ENCODE results near the gene PRR23C. TPM values are rescaled to one million over a fixed set of nuclear protein-coding genes. Genes with fewer than 3 reads are reported as not detected.

The PRR23C gene
- total and polyA plus RNA-seq, 9 of the 15 experiments (the other 6 are each of a cell fraction or from before 2014, with no cell fraction given): not detected

- TF ChIP-seq ZBTB12 (CRISPR knock-in tag; IDR thresholded peaks at IDR 0.05) (no peak), ZNF41 (CRISPR knock-in tag; conservative IDR thresholded peaks at IDR 0.05) (no peak), ESRRA (IDR thresholded peaks at IDR 0.05; ENCODE audit: borderline replicate concordance, low read depth) (no peak), NFE2 (IDR thresholded peaks at IDR 0.05; ENCODE audit: low read depth) (peak; percentile 77), ZNF24 (IDR thresholded peaks at IDR 0.05) (no peak), MAFK (IDR thresholded peaks at IDR 0.05; ENCODE audit: low read length) (peak; percentile 15; the same call in 1 of the 2 replicates), ZNF668 (CRISPR knock-in tag; IDR thresholded peaks at IDR 0.05) (no peak), EGR1 (conservative IDR thresholded peaks at IDR 0.05) (0 out of 2 replicates have a peak, but pooled peaks have one; percentile 35), NFIX (CRISPR knock-in tag; IDR thresholded peaks at IDR 0.05; ENCODE audit: low read depth) (peak; percentile 90), HMG20A (CRISPR knock-in tag; conservative IDR thresholded peaks at IDR 0.05) (no peak), U2AF2 (optimal IDR thresholded peaks at IDR 0.05; ENCODE audit: low read depth, low read length) (no peak), TSHZ1 (CRISPR knock-in tag; IDR thresholded peaks at IDR 0.05) (no peak), POLR2B (IDR thresholded peaks at IDR 0.05; ENCODE audit: low read depth, partially characterized antibody) (no peak), STAG1 (CRISPR knock-in tag; IDR thresholded peaks at IDR 0.05; ENCODE audit: borderline replicate concordance) (no peak), ATF3 (IDR thresholded peaks at IDR 0.05) (peak; percentile 56), ATF3 (CRISPR knock-in tag; conservative IDR thresholded peaks at IDR 0.05) (no peak), C11orf30 (IDR thresholded peaks at IDR 0.05; ENCODE audit: low read depth) (peak; percentile 77)
- TF ChIP-seq, protein P1, sequence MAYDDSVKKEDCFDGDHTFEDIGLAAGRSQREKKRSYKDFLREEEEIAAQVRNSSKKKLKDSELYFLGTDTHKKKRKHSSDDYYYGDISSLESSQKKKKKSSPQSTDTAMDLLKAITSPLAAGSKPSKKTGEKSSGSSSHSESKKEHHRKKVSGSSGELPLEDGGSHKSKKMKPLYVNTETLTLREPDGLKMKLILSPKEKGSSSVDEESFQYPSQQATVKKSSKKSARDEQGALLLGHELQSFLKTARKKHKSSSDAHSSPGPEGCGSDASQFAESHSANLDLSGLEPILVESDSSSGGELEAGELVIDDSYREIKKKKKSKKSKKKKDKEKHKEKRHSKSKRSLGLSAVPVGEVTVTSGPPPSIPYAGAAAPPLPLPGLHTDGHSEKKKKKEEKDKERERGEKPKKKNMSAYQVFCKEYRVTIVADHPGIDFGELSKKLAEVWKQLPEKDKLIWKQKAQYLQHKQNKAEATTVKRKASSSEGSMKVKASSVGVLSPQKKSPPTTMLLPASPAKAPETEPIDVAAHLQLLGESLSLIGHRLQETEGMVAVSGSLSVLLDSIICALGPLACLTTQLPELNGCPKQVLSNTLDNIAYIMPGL (CRISPR knock-in tag; IDR thresholded peaks at IDR 0.05): no peak
- TF ChIP-seq, protein P2, sequence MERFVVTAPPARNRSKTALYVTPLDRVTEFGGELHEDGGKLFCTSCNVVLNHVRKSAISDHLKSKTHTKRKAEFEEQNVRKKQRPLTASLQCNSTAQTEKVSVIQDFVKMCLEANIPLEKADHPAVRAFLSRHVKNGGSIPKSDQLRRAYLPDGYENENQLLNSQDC (CRISPR knock-in tag; IDR thresholded peaks at IDR 0.05): no peak
- TF ChIP-seq, protein P3, sequence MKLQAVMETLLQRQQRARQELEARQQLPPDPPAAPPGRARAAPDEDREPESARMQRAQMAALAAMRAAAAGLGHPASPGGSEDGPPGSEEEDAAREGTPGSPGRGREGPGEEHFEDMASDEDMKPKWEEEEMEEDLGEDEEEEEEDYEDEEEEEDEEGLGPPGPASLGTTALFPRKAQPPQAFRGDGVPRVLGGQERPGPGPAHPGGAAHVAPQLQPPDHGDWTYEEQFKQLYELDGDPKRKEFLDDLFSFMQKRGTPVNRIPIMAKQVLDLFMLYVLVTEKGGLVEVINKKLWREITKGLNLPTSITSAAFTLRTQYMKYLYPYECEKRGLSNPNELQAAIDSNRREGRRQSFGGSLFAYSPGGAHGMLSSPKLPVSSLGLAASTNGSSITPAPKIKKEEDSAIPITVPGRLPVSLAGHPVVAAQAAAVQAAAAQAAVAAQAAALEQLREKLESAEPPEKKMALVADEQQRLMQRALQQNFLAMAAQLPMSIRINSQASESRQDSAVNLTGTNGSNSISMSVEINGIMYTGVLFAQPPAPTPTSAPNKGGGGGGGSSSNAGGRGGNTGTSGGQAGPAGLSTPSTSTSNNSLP (IDR thresholded peaks at IDR 0.05; ENCODE audit: borderline replicate concordance, low read depth, low read length): no peak
These were observed 28.2 kb downstream of the PRR23C start (continued) for GRCh38 chr3:139016430-139017048.
